ENCODE data around the gene COL19A1.
A peak's percentile ranks its signal among the peaks of the same experiment; 100 is the strongest.
"Not testable (repeated sequence)": the region's sequence is repeated elsewhere in the genome, so short reads cannot be mapped to it uniquely, and the experiment has no call there.

The COL19A1 gene

DNA sequence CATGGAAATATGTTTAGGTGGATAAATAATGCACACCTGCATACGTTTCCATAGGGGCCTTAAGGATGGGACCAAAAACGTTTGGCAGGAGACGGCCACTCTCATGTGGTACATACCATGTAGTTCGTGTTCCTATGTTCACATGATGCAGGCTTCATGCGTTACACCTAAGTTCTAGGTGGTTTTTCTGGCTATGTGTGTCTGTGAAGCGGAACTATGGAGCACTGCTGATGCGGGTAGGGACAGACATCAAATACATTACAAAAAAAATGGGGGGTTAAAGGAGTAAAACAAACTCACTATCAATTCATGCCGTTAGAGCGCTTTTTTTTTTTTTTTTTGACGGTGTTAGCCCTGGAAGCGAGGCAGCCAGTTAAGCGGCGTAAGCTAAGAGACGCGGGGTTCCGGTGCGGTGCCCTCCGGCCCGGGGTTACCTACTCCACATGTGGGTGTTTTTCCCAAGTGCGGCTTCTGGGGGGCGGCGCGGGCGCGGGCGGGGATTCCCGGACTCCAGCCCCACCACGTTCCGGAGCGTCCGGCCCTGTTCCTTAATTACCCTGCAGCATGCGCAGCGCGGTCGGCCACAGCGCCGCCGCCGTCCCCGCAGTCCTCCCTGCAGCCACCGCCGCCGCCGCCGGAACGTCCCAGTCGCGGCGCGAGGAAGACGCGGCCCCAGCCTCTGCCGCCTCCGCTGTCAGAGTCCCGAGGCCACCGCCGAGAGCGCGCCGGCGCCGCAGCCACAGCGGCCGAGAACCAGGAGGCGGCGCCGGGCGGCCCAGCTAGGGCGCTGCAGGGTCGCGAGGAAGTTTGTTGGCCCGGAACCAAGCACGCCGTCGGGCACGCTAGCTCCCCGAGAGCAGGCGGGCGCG, 648 bp downstream of the COL19A1 start:
- DNase-seq = peak in 1 of 2 experiments; percentile 38

DNA sequence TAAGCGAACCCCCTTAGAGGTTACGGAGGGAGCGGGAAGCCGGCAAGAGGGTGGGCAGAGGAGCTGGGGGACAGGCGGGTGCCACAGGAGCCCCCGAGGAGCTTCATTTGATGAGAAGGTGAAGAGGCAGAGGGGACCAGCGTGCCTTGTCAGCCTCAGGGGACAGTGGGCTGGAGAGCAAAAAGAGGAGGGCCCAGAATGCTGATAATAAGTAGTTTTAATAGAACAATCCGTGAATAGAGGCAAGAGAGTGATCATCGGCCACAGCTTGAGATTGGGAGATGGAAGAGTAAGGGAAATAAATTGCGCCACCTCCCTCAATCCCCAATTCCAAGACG, 1.3 kb downstream of the COL19A1 start:
- DNase-seq = no peak

DNA sequence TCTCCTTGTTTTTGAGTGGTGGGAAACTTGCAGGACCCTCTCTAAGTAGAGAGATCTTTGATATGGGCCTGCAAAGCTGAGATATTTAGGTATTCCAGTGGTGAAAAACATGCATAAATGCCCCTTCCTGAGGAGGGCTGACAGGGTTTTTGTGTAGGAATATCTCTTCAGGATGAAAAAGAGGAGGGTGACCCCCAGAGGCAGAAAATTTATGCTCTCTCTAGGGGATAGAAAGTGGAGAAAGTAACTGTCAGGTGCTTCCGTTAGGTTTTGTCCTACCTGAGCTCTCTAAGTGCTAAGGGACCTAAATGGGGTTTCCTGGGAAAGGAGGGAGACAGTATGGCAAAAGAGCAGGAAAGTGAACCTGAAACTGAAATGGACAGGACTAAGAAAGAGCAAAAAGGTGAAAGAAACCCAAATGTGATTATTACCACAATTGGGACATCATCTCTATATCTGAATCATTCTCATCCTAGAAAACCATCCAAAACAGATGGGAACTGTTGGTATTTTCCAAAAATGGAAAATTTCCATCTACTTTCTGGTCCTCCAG, 2.0 kb downstream of the COL19A1 start:
- DNase-seq = no peak

DNA sequence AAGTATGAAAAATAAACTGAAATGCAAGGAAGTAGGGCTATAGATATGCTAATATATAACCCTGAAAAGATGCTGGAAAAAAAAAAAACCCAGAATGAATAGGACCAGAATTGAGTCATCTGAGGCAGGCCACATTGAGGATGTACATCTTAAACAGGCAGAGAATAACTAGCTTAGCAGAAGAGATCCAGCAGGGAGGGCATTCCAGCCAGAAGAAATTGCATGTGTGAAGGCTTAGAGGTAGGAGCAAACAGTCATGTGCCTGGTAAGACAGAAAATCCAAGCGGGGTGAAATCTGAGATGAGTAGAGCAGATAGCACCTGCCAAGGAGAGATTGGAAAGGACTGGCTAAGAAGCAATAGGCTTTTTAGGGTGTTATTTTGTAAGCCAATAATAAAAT, 2.6 kb downstream of the COL19A1 start:
- no peak for DNase-seq

DNA sequence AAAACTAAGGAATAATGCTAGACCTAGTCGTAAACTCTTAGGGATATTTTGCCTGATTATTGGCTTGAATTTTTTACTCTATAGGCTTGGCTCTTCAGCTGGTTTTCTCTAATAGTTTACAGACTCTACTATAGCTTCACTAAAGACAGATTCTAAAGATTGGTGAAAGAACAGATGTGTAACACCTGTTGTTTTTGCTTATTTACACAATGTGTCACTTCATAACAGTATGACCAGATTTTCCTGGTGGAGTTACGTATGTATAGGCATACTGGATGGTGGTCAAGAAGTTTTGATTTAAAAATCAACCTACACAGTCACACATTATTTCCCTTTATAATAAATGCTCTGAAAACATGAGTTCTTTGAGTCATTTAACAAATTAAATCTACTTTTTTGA, 4.8 kb downstream of the COL19A1 start:
- DNase-seq = no peak

DNA sequence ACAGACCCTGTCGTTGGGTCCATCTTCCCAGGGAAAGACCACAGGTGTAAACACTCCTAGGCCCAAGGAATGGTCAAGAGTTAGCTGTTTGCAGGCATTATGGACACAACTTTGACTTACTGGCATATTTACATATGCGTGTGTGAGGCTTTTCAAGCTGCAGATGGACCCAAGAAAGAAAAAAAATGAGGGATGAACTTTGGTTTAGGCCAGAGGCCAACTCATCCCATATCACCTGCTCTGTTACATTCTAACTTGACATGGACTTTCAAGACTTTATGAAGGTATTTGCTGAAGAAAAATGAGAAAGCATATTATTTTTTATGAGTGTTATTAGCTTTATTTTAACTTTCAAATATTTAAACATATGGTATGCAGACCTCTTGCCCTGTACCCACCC, 6.9 kb downstream of the COL19A1 start:
- DNase-seq = no peak

DNA sequence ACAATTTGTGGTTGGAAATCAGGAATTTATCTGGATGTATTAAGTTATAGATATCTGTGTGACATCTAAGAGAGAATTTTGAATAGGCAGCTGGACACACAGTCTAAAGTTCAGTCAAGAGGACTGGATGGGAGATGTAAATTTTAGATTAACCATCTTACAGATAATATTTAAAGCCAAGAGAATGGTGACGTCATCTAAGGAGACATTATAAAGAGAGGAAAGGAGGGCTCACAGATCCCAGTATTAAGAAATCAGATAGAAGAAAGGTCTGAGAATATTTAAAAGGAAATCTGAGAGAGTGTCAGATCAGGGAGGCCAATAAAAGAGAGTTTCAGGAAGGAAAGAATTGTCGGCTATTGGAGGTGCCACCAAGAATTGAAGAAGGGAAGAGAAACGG, 9.4 kb downstream of the COL19A1 start:
- DNase-seq = no peak

DNA sequence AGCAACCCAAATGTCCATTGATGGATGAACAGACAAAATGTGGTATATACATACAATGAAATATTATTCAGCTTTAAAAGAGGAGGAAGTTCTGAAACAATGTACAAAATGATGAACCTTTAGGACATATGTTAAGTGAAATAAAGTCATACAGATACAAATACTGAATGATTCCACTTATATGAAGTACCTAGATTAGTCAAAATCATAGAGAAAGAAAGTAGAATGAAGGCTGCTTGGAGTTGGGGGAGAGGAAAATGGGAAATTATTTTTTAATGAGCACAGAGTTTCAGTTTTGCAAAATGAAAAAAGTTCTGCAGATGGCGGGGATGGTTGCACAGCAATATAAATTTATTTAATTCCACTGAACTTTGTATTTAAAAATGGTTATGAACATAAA, 12.4 kb downstream of the COL19A1 start:
- DNase-seq = no peak

DNA sequence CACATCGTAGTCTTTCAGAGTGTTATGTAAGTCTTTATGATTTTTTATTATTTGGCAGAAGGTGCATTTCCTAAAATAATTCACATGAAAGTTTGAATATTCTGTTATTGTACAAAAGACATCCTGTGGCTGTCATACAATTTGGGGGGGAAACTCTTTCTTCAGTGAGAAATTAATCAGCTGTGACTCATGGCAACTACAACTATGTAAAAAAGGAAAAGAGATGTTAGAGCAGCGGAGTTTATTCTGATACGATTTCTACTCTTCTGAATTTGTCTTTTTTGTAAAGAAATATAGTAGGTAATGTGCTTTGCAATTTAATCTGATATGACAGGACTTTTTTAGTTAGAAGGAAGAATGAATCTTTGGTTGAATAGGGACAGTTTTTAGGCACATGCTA, 14.2 kb downstream of the COL19A1 start:
- no peak for DNase-seq

DNA sequence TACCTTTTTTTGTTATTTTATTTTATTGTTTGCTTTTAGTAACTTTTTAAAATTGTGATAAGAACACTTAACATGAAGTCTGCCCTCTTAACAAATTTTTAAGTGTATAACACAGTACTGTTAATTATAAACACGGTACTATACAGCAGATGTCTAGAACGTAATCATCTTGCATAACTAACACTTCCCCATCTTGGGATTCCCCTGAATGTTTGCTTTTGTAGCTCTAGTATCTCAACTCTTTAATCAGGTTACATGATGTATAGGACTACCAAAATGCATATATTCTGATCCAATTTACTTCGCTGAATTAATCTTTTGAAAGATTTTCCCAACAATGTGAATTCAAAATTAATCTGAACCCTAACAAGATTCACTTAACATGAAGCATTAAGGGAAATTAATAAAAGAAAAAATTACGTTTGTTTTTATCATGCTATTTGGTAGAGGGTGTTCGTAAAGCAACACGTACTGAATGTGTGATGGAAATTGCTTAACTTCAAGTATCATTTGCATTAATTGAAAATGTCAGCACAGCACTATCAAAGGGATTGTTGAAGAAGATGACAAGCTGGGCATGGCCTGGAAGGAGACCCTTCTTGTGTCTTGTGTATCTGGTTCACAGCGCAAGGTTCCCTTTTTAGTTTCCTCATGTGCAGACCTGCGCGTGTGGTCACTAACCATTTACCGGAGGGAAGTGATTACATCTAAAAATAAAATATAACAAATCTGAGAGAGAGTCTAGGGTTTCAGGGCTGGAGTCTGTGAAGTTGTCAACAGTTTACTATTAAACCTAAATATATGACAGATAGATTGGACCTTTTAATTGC, 15.2 kb downstream of the COL19A1 start:
- no peak for DNase-seq

DNA sequence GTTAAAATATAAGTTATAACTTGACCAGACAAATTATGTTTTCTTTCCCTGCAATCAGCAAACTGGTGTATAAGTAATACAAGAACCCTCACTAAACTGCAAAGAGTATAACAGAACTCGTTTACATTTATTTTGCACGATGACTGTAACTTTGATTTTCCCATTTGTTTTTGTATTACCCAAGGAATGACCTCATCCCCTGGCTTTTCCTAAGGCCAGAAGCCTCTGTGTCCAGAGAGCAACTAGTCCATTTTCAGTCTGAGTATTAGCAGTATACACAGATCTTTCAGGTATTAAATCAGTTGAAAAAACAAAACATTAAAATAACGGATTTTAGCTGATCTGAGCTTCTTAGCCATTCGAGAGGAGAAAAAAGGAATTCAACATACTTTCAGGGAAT, 17.2 kb downstream of the COL19A1 start:
- no peak for DNase-seq

DNA sequence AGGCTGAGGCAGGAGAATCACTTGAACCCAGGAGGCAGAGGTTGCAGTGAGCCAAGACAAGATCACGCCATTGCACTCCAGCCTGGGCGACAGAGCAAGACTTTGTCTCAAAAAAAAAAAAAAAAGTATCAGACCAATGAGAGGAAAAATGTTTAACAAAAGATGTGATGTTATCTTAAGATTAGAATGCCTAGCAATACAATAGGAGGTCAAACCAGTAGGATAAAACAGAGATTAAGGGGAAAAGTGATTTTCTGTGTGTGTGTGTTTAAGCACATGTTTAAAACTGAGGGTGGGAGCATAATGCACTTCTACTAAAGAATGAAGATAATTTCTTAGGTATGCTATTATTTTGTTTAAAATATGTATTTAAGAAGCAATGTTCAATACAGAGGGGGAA, 17.9 kb downstream of the COL19A1 start:
- no peak for DNase-seq

DNA sequence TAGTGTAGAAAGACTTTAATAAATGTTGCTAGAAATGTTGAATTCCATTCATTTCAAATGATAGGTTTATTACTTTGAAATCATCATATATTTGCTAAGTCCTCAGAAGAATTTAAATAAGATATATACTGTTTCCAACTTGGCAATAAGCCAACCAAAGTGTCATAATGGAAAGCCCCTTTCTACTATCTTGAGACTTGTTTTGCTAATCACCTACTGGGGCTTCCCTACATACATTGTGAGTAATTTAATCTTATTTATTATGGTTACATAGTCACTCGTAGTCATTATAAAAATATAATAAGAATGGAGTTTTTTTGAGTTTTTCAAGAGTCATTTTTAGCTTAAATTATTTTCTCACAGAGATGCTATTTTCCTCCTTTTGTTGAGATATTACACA, 20.7 kb downstream of the COL19A1 start:
- DNase-seq = no peak

DNA sequence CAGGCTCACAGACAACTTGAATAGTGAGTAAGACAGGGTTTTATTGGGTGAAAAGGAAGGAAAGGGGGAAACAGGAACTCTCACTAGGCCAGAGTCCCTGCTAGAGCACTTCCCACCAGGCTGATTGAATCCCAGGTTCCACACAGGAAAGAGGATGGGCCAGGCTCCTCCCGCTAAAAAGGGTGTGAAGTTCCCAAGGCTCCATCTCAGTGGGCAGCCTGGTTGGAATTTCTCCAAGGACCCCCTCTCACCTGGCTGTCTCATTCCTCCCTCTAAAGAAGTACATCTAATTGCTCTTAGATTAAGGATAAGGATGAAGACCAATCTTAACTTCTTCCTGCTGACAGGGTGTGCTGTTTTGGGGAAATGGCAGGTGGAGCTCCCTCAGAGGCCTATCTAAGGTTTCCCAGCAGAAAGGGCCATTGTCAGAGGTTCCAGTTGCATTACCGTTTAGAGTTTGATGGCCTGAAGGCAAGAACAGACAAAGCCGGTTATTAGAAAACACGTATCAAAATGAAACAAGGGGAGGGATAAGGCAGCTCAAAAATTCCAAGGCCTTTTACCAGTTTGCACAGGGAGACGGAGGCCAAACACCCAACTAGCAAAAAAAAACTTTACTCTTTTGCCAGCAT, 21.5 kb downstream of the COL19A1 start:
- no peak for DNase-seq

DNA sequence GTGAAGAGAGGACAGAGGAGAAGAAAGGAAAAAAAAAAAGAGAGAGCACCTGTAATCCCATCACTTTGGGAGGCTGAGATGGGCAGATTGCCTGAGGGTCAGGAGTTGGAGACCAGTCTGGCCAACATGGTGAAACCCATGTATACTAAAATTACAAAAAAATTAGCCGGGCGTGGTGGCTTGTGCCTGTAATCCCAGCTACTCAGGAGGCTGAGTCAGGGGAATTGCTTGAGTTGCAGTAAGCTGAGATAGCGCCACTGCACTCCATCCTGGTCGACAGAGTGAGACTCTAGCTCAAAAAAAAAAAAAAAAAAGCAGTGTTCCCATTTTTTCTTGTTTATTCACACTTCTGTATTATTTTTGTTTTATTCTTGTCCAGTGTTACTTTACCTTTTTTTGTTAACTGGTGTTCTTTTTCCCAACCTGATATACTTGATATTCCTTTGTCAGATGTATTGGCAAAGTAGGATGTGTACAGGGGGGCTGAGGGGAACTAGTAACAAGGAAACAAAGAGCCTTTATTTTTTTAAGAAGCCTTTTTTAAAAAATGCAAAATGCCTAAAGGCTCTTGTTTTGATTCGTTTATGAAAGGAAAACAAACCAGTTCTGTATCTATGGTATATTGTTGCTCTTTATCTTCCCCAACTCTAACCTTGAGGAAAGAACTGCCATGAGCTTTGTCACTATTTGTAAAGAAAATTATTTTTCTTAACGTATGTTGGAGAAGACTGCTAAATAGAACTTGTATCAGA, 22.3 kb downstream of the COL19A1 start:
- no peak for DNase-seq

DNA sequence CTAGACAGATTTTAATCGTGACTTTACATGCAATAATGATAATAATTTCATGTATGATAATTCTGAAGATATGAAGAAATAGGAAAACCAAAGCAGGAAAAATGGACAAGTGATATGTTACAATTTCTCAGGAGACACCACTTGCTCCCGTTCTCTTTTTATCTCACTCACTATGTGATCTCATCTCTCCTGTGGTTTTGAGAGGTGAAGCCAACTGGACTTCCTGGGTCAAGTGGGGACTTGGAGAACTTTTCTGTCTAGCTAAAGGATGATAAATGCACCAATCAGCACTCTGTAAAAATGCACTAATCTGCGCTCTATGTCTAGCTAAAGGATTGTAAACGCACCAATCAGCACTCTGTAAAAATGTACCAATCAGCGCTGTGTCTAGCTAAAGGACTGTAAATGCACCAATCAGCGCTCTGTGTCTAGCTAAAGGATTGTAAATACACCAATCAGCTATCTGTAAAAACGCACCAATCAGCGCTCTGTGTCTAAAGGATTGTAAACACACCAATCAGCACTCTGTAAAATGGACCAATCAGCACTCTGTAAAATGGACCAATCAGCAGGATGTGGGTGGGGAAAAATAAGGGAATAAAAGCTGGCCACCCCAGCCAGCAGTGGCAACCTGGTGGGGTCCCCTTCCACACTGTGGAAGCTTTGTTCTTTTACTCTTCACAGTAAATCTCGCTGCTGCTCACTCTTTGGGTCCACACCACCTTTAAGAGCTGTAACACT, 23.0 kb downstream of the COL19A1 start:
- not testable (repeated sequence) for DNase-seq

DNA sequence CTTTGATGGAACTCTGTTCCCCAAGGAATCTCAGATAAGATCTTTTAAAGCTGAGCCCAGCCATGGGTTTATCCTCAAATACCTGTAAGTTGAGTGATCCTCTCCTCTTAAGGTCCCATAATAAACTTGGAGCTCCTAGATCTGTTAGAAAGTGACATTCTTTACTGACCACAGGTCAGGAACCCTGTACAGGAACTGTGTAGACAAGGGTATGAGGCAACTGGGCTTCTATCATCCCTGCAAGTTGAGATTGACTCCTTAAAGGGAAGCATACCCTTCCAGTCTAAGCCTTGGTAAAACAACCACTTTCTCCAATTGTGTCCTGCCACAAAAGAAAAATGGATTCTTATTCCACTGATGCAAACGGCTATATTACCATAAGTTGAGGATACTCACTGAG, 26.2 kb downstream of the COL19A1 start:
- not testable (repeated sequence) for DNase-seq

DNA sequence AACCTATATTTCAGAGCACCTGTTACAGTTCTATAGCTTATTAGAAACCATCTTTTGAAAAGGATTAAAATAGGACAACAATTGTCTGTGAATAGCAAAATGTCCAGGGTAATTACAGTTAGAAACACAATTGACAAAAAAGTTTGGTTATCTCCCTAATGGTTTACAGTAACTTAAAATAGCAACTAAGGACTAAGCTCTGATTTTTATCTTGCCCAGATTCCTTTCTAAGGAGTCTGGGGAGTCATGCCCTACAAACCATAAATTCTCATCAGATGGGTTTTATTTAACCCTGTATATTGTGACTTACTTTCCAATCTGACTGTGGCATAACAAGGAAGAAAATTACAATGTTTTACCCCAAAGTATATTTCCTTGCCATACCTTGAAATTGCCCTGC, 26.9 kb downstream of the COL19A1 start:
- not testable (repeated sequence) for DNase-seq

DNA sequence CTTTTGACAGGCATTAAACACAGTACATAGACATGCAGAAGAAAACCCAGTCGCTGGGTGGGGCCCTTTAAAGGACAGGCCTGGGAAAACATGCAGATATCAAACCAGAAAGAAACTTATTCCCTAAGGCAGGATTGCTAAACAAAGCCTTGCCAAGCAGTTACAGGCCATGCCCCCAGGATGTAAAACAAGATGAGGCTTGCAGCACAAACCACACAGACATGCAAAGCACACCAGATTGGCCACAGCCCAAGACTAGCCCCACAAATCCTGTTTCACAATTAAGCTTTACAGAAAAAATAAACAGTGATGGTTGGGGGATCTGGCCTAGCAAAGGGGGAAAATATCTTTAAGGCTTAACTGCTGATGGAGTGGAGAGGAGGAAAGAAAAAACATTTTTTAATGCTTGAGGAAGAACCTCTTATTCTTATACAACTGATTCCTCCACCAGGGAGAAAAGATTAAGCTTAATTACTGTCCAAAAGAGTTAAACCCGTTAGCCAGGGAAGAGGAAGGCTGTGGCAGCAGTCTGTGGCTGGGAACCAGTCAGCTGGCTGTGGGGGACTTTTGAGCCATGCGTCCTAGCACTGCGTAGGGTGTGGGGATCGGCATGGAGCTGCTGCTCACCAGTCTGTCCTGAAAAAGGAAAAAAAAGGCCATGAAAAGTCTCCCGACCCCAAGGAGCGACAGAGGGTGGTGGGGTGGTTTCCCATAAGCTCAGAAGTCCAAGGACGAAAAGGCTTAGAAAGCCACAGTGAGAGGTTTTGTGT, 28.4 kb downstream of the COL19A1 start:
- no peak for DNase-seq

DNA sequence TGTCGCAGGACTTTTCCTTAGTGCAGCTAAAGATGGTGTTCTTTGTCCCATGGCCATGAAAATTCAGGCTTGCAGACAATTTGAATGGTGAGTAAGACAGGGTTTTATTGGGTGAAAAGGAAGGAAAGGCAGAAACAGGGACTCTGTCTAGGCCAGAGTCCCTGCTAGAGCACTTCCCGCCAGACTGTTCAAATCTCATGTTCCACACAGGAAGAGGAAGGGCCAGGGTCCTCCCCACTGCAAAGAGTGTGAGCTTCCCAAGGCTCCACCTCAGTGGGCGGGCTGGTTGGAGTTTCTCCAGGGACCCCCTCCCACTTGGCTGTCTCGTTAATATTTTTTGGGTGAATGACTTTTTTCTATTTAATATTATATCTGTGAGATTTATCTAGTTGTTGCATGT, 29.0 kb downstream of the COL19A1 start:
- no peak for DNase-seq

DNA sequence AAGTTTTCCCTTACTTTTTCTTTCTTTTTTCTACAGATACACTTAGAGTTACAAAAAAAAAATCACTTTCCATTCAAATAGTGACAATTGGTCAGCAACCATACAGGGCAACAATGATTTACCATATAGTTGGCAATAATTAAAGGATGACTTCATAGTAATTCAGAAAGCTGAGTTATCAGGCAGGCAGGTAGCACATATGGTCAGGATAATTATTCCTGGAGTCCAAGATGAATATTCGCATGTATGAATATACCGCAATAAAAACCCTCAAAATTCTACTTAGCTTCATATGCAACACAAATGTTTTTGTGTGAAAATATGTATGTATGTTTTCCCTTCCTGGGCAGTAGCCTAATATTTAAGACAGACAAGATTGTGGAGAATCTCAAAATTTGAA, 34.5 kb downstream of the COL19A1 start:
- no peak for DNase-seq

All from NCI-H187 (cell line).